Femur (tissue), 1 donor: ENCODE results near the gene ADGRL3.

Experiments
- DNase-seq: peaks from one replicate; pipeline ENCODE4 v3.0.0-alpha.2; 2017

ADGRL3 gene

DNA sequence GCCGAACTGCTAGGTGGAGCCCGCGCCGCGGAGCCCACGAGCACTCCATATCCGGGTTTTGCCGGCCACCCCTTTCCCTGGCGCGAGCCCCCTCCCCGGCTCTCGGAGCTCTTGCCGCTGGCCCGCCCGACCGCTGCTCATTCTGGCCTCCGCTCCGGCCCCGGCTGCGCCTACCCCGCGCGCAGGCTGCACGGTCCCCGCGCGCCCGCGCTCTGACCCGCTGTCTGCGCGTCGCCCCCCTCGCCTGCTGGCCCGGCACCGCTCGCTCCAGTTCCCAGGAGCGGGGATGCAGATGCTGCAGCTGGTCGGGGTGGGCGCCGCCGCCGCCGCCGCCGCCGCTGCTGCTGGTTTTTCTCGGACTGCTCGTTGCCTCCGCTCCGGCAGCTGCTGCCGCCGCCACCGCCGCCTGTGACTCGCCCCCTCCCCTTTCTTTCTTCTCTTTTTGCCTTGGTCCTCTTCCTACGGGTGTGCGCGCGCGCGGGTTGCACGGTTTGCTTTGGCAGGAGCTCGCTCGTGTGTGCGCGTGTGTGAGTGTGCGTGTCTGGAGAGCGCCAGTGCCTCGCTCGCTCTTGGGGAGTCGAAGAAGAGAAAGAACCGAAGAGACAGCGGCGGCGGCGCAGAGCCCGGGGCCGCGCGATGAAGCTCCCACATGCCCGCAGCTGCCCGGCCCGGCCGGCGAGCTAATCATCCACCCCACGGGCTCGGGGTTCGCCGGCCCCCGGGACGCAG lies at the start of gene ADGRL3:
ADGRL3 (plus strand) TSS at position 140 of the 729 bp plus-strand sequence.
- peak; percentile 88 for DNase-seq

- no peak for DNase-seq
Measured at GRCh38 chr4:61152433-61152832, 47.7 kb upstream of the ADGRL3 start.

GRCh38 chr4:61160478-61160877 lies 39.6 kb upstream of the ADGRL3 start:
- DNase-seq: no peak

- no peak for DNase-seq
Measured at GRCh38 chr4:61162116-61162515, 38.0 kb upstream of the ADGRL3 start.

- DNase-seq: no peak
Measured at GRCh38 chr4:61173799-61174198, 26.3 kb upstream of the ADGRL3 start.

DNA sequence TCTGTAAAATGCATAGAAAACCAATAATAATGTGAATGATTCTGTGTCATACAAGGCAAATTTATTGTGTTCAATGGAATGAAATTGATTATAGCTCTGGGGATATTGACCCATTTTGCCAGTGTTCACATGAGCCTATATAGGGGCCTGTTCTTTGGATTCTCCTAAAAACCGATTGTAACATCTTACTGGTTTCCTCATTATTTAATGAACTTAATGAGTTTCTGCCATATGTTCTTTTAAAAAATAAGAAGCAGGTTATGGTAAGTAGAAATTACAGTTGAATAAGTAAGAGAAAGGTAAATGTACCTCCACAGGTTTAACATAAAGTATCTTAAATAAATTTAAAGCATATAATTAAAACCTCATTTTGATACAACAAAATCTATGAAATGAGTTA lies 24.6 kb upstream of the ADGRL3 start:
- DNase-seq: no peak

DNA sequence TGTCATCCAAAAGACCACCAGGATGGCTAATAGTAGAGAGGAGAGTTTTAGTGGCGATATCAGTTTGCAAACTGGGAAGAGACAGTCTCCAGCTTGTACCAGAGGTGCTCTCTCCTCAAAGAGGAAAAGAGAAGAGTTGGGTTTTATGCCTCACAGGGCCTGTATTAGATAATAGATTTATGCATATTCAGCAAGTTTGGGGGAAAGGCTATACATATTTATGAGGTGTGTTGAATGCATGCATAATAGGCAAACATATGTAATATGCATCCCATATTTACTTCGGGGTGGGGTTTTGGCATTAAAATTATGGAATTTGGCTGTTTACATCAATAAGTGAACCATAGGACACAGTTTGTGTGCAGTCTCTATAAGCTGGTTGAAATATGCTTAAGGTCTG lies 22.8 kb upstream of the ADGRL3 start:
- DNase-seq: no peak

GRCh38 chr4:61180405-61180804 lies 19.7 kb upstream of the ADGRL3 start:
- DNase-seq: no peak

DNA sequence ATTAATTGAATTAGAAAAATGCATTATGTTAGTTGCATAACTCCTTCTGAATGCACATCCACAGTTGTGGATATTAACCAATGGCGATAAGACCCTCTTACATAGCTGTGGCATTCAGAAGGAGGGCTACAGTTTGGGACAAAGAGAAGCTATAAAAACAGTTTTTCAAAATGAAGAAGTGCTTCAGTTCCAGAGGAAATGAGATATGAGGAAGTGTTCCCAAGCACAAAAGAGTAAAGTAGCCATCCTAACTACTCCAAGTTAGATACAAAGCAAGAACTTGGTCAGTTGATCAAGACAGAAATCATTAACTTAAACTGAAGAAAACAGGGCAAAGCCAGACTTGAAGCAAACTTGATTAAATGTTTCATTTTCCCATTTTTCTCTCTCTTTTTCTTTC lies 17.2 kb upstream of the ADGRL3 start:
- no peak for DNase-seq

DNA sequence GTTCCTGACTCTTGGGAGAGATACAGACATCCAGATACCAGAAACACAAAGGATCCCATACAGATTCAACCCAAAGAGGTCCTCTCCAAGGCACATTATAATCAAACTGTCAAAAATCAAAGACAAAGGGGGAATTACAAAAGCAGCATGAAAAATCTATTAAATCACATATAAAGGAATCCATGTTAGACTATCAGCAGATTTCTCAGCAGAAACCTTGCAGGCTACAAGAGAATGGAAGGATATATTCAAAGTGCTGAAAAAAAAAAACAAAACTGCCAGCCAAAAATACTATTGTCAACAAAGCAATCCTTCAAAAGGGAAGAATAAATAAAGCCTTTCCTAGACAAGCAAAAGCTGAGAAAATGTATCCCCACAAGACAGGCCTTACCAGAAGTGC lies 14.8 kb upstream of the ADGRL3 start:
- no peak for DNase-seq

GRCh38 chr4:61192392-61192791 lies 7.7 kb upstream of the ADGRL3 start:
- no peak for DNase-seq

- no peak for DNase-seq
Measured at GRCh38 chr4:61193863-61194262, 6.3 kb upstream of the ADGRL3 start.

- DNase-seq: no peak
Measured at GRCh38 chr4:61194571-61194970, 5.6 kb upstream of the ADGRL3 start.

DNA sequence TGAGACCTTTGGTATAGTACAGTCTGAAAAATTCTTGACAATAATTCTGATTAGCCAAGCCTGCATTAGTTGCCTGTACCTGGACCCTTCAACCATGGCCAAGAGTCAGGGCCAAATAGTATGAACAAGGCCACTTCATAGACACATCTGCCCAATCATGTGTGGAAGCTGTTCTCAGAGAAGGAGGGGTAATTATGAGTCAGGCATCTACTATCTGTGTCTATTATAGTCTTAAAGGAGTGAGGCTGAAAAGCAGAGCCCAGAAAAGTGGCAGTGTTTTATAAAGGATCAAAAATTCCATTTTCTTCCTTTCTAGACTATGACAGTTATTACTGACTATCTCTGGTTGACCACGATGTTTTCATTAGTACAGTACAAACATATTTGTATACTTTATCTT lies 5.0 kb upstream of the ADGRL3 start:
- no peak for DNase-seq

DNA sequence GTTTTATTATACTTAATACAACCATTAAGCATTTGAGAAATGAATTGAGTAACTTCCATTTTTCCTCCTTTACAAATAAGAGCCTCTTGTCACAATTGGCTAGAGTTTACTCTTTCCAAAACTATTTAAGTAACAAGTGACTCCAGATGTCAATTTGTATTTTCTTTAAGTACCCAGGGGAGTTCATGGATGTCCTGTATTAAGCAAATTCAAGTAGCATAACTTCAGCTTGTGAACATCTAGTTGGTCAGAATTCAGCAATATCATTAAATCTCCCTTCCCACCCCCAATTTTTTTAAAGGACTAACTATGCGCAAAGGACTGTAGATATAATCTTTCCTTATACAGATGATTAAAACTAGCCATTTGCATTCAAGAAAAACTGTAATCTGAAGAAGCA lies 1.4 kb upstream of the ADGRL3 start:
- DNase-seq: no peak

DNA sequence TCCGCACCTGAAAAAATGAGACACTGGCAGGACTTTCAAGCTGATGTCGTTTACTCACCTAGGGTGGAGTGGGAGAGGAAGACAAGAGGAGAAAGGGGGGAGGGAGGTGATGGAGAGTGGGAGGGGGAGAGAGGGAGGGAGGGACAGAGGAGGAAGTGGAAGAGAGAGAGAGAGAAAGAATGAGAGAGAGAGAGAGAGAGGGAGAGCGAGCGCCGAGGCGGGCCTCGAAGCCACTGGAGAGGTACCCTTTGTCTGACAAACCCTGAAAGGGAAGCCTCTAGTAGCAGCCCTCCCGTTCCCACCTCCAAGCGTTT lies 296 bp upstream of the ADGRL3 start:
- DNase-seq: no peak

DNA sequence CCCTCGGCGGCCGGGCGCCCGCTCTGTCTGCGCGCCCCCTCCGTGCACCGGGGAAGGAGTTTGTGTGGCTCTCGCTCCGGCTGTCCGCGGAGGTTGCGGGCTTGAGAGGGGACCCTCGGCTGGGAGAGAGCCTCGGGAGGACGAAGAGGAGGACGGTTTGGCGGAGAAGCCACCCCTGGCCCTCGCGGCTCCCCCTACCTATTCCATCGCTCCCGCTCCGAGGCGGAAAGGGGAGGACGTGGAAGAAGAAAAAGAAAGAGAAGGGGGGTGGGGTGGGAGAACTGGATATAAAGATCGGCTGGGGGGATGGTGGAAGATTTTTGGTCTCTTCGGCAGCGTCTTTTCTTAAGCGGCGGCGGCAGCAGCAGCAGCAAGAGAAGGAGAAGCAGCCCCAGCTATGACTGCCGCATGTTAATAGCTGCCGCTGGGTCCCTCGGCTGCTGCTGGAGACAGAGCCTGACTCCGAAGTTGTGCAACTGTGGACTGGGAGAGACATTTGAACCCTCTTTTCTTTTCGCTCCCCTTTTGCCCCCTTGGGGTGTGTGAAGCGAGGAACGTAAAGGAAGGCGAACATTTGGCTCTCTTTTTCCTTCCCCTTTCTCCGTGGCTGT lies 895 bp downstream of the ADGRL3 start:
- DNase-seq: peak; percentile 68

DNA sequence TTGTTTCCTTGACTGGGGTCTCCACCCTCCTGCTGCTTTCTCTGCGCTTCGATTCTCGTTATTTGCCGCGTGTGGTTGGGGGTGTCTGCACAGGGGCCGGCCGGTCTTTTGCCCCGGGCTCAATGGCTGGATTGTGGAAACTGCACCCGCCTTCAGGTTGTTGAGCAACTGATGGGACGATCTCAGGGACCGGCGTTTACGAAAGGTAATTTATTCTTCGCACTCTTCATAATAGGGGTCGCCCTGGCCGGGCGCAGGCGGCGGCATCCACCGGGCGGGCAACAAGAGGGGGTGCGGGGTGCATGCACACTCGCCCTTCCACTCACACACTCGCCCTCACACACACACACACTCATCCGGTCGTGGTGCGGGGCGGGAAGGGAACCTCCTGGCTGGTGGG lies 1.4 kb downstream of the ADGRL3 start:
- DNase-seq: peak; percentile 40

GRCh38 chr4:61201961-61202637 lies 2.0 kb downstream of the ADGRL3 start:
- peak; percentile 44 for DNase-seq

GRCh38 chr4:61202638-61203435 lies 2.7 kb downstream of the ADGRL3 start:
- DNase-seq: peak; percentile 34

GRCh38 chr4:61203436-61203790 lies 3.3 kb downstream of the ADGRL3 start:
- no peak for DNase-seq

- no peak for DNase-seq
Measured at GRCh38 chr4:61204353-61205060, 4.4 kb downstream of the ADGRL3 start.

- DNase-seq: no peak
Measured at GRCh38 chr4:61205066-61205465, 4.9 kb downstream of the ADGRL3 start.
